Calu3 (cell line): ENCODE results near the gene S1PR3. TPM values are rescaled to one million over a fixed set of nuclear protein-coding genes. Genes with fewer than 3 reads are reported as not detected.
A peak's percentile ranks its signal among the peaks of the same experiment; 100 is the strongest.

Experiments used
- BruUV-seq: library from RNA; stranded (reverse); fragments of 400-500 nt; replicated peaks from 2 replicates; lab custom pipeline; 2021; lab: Mats Ljungman, UMichigan
- CTCF ChIA-PET: fragments of 300-600 bp; sonication (Branson Sonifier 250); formaldehyde crosslinking; loops from one replicate; lab custom pipeline; 2022; ENCODE audit warnings: antibody characterized with exemption; lab: Charles Lee
- DNase-seq: peaks from one replicate; pipeline ENCODE4 v3.0.0; 2022
- H3K27ac Mint-ChIP-seq: one replicate; pipeline ENCODE4 v1.8.0; 2022; ENCODE audit warnings: mixed read lengths; ENCODE audit not compliant: unreplicated experiment
- H3K27me3 Mint-ChIP-seq: one replicate; pipeline ENCODE4 v1.8.0; 2022; ENCODE audit warnings: mixed read lengths; ENCODE audit not compliant: unreplicated experiment
- H3K36me3 Mint-ChIP-seq: one replicate; pipeline ENCODE4 v1.8.0; 2022; ENCODE audit warnings: mild to moderate bottlenecking, moderate library complexity, mixed read lengths; ENCODE audit not compliant: insufficient read depth, unreplicated experiment
- H3K4me1 Mint-ChIP-seq: one replicate; pipeline ENCODE4 v1.8.0; 2022; ENCODE audit warnings: mild to moderate bottlenecking, low read depth, mixed read lengths; ENCODE audit not compliant: unreplicated experiment
- H3K4me3 Mint-ChIP-seq: one replicate; pipeline ENCODE4 v1.8.0; 2022; ENCODE audit warnings: mild to moderate bottlenecking, low read depth, moderate library complexity, mixed read lengths; ENCODE audit not compliant: unreplicated experiment
- H3K9me3 Mint-ChIP-seq: one replicate; pipeline ENCODE4 v1.8.0; 2022; ENCODE audit warnings: low read depth, mixed read lengths; ENCODE audit not compliant: unreplicated experiment
- intact Hi-C: fragments of 100-400 bp; cut with micrococcal nuclease; formaldehyde crosslinking; loops from one replicate; pipeline ENCODE4 v1.10.0; 2022; ENCODE audit not compliant: unreplicated experiment
- total RNA-seq: library from RNA; stranded (reverse); gene quantifications from 2 replicates; pipeline ENCODE4 v1.2.3, GENCODE V29; 2022
- TF ChIP-seq, protein P1 (sequence below): fragments of 200-600 bp; IDR thresholded peaks from one replicate; pipeline ENCODE4 v1.8.0; 2022; ENCODE audit warnings: antibody characterized with exemption; ENCODE audit not compliant: unreplicated experiment

The S1PR3 gene
- total RNA-seq, 1 experiment from 2014 or later: 0.66 TPM

DNA sequence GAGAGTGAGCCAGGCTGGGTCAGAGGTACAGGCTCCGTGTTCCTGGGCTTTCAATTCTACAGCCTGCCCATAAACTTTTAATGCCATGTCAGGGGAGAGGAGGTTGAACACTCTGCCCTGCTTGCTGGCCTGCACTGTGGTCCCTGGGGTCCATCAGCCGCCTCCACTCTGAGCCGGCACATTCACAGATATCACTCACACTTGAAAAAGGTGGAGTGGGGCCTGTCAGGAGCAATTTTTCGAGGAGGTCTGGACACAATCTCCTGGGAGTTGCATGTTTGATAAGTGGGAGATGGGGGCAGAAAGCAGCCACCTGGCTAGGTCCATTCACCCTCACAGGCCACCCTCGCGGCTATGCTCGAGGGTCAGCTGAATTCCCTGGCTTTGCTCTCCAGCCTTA, 22.9 kb downstream of the S1PR3 start:
- Mint-ChIP-seq H3K4me1 (no peaks in the 10 kb centered on the region), H3K4me3 (no peak overlapping the region), H3K9me3 (no peaks in the 10 kb centered on the region), H3K27me3 (no peaks in the 10 kb centered on the region), H3K27ac (no peak overlapping the region), H3K36me3 (no peaks in the 10 kb centered on the region)
- TF ChIP-seq, protein P1, sequence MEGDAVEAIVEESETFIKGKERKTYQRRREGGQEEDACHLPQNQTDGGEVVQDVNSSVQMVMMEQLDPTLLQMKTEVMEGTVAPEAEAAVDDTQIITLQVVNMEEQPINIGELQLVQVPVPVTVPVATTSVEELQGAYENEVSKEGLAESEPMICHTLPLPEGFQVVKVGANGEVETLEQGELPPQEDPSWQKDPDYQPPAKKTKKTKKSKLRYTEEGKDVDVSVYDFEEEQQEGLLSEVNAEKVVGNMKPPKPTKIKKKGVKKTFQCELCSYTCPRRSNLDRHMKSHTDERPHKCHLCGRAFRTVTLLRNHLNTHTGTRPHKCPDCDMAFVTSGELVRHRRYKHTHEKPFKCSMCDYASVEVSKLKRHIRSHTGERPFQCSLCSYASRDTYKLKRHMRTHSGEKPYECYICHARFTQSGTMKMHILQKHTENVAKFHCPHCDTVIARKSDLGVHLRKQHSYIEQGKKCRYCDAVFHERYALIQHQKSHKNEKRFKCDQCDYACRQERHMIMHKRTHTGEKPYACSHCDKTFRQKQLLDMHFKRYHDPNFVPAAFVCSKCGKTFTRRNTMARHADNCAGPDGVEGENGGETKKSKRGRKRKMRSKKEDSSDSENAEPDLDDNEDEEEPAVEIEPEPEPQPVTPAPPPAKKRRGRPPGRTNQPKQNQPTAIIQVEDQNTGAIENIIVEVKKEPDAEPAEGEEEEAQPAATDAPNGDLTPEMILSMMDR: no peak
- intact Hi-C loops: no loop called here
- no TSS peak for BruUV-seq
- no peak for DNase-seq
- CTCF ChIA-PET: no interaction called here

DNA sequence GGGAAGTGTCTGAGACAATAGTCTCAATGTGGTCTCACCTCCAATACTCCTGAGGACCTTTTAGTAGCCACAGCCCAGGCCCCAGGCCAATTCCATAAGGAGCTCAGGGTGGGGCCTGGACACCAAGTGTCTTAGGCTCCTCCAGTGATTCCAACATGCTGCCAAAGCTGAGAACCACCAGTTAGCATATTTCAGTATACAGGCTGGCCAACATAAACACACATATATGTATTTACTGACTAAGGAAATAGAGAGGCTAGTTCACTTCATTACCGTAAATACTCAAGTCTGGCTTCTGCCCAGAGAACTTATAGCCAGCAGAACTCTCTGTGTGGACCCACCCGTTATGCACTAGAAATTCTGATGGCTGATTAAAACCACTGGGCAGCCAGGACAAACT, 24.1 kb downstream of the S1PR3 start:
- Mint-ChIP-seq H3K4me1 (no peaks in the 10 kb centered on the region), H3K27ac (no peak overlapping the region), H3K4me3 (no peak overlapping the region), H3K9me3 (no peaks in the 10 kb centered on the region), H3K27me3 (no peaks in the 10 kb centered on the region), H3K36me3 (no peaks in the 10 kb centered on the region)
- BruUV-seq: no TSS peak
- TF ChIP-seq, protein P1: no peak
- CTCF ChIA-PET: interaction anchor here (0.6 kb wide), 1 partner anchor 166 kb away, joined by 3 read pairs; no protein-coding TSS in a partner anchor
- no peak for DNase-seq
- intact Hi-C loops: no loop called here

DNA sequence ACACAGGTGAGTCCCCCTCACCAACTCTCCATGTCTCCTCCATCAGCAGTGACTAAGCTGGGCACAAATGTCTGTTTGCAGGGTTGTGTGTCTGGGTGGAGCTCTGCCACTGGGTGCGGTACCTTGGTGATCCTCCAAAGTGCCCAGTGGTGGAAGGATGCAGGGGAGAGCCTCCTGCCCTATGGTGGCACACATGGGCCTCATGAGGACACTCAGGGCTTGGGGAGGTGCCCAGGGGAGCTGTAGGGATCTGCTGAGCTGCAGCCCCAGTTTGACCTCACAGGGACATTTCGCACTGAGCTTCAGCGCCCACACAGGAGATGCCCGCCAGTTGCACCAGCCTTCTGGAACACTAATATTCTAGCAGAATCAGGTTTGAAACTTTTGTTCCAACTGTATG, 29.5 kb downstream of the S1PR3 start:
- BruUV-seq: no TSS peak
- intact Hi-C loops: loop anchor here (10.0 kb wide), 2 partner anchors 114 to 164 kb away; no protein-coding TSS in a partner anchor
- TF ChIP-seq, protein P1: no peak
- DNase-seq: no peak
- H3K36me3 Mint-ChIP-seq: peaks cover 7% of the 10 kb centered on the region
- H3K9me3 Mint-ChIP-seq: no peaks in the 10 kb centered on the region
- H3K27me3 Mint-ChIP-seq: no peaks in the 10 kb centered on the region
- peaks cover 15% of the 10 kb centered on the region for H3K4me1 Mint-ChIP-seq
- H3K27ac Mint-ChIP-seq: no peak overlapping the region
- CTCF ChIA-PET: interaction anchor here (0.7 kb wide), 1 partner anchor 20 kb away, joined by 3 read pairs; no protein-coding TSS in a partner anchor
- H3K4me3 Mint-ChIP-seq: no peak overlapping the region

DNA sequence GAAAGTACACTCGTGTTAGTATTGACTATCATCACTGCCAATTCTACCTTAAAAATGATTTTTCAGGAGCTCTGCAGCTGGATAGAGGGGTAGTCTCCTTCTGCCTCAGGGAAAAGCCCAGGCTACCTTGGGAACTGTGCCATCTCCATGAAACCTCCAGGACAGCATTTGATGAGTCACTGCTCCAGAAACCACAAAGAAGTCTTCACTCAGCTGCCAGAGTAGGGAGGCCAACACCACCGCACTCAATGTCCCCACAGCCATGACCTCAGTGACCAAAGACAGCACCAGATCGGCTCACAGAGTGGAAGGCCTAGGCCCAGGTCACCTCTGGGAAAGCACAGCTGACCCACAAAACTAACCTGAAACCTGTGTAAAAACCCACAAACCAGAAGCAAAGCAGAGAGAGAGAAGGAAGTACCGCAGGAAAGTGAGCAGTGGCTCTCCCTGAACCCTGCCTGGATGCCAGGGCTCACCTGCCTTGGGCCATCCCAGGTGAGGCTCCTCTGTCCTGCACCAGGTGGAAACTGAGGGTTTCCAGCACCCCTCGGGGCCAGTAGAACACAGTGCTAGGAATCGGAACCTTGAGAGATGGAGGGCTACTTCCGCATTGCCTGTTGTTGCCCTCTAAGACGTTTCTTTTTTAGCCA, 30.0 kb downstream of the S1PR3 start:
- H3K27ac Mint-ChIP-seq: peak overlapping the region; percentile 75
- H3K4me1 Mint-ChIP-seq: peaks cover 15% of the 10 kb centered on the region
- intact Hi-C loops: loop anchor here (10.0 kb wide), 2 partner anchors 114 to 164 kb away; no protein-coding TSS in a partner anchor
- peak overlapping the region; percentile 6 for H3K4me3 Mint-ChIP-seq
- CTCF ChIA-PET: interaction anchor here (0.7 to 1.4 kb wide), 3 partner anchors 20 to 849 kb away, joined by 3 read pairs; no protein-coding TSS in a partner anchor
- H3K9me3 Mint-ChIP-seq: no peaks in the 10 kb centered on the region
- DNase-seq: peak; percentile 41
- peaks cover 7% of the 10 kb centered on the region for H3K36me3 Mint-ChIP-seq
- no TSS peak for BruUV-seq
- no peaks in the 10 kb centered on the region for H3K27me3 Mint-ChIP-seq
- TF ChIP-seq, protein P1: no peak
